Measurements from ENCODE around the gene NEU2.

The NEU2 gene

DNA sequence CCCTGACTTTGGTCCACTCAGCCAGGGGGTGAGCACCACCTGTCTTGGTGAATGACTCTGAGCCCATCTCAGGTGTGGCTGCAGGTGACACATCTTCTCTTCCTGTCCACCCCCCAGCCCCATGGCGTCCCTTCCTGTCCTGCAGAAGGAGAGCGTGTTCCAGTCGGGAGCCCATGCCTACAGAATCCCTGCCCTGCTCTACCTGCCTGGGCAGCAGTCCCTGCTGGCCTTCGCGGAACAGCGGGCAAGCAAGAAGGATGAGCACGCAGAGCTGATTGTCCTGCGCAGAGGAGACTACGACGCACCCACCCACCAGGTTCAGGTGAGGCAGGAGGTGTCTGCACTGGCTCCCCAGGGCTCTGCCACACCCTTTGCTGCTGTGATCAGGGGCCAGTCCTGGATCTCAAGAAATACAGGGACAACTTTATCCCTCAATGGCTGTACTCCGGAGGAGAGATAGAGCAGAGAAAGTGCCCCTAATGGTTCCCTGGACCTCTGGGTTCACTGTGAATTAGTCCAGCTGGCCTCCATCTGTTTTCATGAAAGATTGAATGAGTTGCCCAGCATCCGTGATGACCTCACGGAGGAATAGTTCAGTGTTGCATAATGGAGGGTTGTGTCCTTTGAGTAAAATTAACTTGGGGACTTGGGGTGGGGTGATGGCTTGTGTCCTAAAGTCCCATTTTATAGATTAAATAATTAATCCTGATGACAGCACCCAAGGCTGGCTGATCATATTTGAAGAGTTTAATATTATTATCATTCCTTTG lies at the start of gene NEU2:
TSS of gene NEU2 (plus strand) at position 122 of the 770 bp plus-strand sequence. CDS start at position 122, 0 bp downstream.
- no peak within 1 kb of the TSS for H3K4me3 ChIP-seq (replicated peaks; ENCODE audit: low read depth, low read length)
- H3K27me3 ChIP-seq (replicated peaks; ENCODE audit: control insufficient read depth, insufficient read depth, low read length): no peaks in the 10 kb centered on the region; the same call in 1 of the 2 replicates

GRCh38 chr2:232982926-232983668 lies 49.4 kb upstream of the NEU2 start:
- no peak overlapping the region for H3K4me3 ChIP-seq (replicated peaks; ENCODE audit: low read depth, low read length)
- no peak for DNase-seq (ENCODE audit: extremely low read depth, insufficient read length)
- no peaks in the 10 kb centered on the region; the same call in 1 of the 2 replicates for H3K27me3 ChIP-seq (replicated peaks; ENCODE audit: control insufficient read depth, insufficient read depth, low read length)
- no peaks in the 10 kb centered on the region for H3K36me3 ChIP-seq (ENCODE audit: control insufficient read depth, insufficient read depth, low read length)
- TF ChIP-seq CTCF (IDR thresholded peaks at IDR 0.05; ENCODE audit: insufficient read depth, low read length, poor library complexity, severe bottlenecking): peak; percentile 23

More for the DNA sequence above, at the start of gene NEU2:
- DNase-seq (ENCODE audit: extremely low read depth, insufficient read length): no peak
- H3K36me3 ChIP-seq (ENCODE audit: control insufficient read depth, insufficient read depth, low read length): no peaks in the 10 kb centered on the region
- TF ChIP-seq CTCF (IDR thresholded peaks at IDR 0.05; ENCODE audit: insufficient read depth, low read length, poor library complexity, severe bottlenecking): no peak

DNA sequence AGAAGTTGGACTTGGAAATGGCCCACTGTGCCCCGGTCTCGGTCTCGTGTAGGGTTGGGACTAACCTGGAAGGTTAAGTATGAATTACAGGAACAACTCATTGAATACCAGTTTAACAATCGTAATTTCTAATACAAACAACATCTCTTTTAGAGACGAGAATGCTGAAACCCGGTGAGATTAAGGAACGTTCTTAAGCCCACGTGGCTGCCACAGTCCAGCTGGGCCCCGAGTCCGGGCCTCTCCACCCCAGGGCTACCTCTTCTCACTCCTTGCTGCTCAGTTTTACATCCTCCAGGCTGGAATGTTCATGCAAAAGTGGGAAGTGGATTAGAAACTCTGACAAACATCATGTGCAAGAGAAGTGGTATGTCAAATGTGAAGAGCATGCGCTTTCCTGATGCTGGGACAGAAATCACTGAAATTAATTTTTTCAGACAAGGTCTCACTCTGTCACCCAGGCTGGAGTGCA lies 48.8 kb upstream of the NEU2 start:
- TF ChIP-seq CTCF (IDR thresholded peaks at IDR 0.05; ENCODE audit: insufficient read depth, low read length, poor library complexity, severe bottlenecking): no peak
- H3K4me3 ChIP-seq (replicated peaks; ENCODE audit: low read depth, low read length): no peak overlapping the region
- no peak for DNase-seq (ENCODE audit: extremely low read depth, insufficient read length)
- no peaks in the 10 kb centered on the region for H3K36me3 ChIP-seq (ENCODE audit: control insufficient read depth, insufficient read depth, low read length)
- H3K27me3 ChIP-seq (replicated peaks; ENCODE audit: control insufficient read depth, insufficient read depth, low read length): no peaks in the 10 kb centered on the region; the same call in 1 of the 2 replicates

GRCh38 chr2:232984451-232985207 lies 47.8 kb upstream of the NEU2 start:
- no peak for DNase-seq (ENCODE audit: extremely low read depth, insufficient read length)
- Histone ChIP-seq H3K4me3 (replicated peaks; ENCODE audit: low read depth, low read length) (no peak overlapping the region), H3K27me3 (replicated peaks; ENCODE audit: control insufficient read depth, insufficient read depth, low read length) (no peaks in the 10 kb centered on the region; the same call in 1 of the 2 replicates), H3K36me3 (ENCODE audit: control insufficient read depth, insufficient read depth, low read length) (no peaks in the 10 kb centered on the region)
- no peak for TF ChIP-seq CTCF (IDR thresholded peaks at IDR 0.05; ENCODE audit: insufficient read depth, low read length, poor library complexity, severe bottlenecking)

- no peak for TF ChIP-seq CTCF (IDR thresholded peaks at IDR 0.05; ENCODE audit: insufficient read depth, low read length, poor library complexity, severe bottlenecking)
- DNase-seq (ENCODE audit: extremely low read depth, insufficient read length): no peak
- Histone ChIP-seq H3K27me3 (replicated peaks; ENCODE audit: control insufficient read depth, insufficient read depth, low read length) (no peaks in the 10 kb centered on the region), H3K36me3 (ENCODE audit: control insufficient read depth, insufficient read depth, low read length) (no peaks in the 10 kb centered on the region), H3K4me3 (replicated peaks; ENCODE audit: low read depth, low read length) (no peak overlapping the region)
Observed at GRCh38 chr2:232986155-232986554, 46.3 kb upstream of the NEU2 start.

Data from GM06990 (cell line).